Omental fat pad (tissue), 4 donors: ENCODE results near the gene PRKCZ. TPM values are rescaled to one million over a fixed set of nuclear protein-coding genes. Genes with fewer than 3 reads are reported as not detected.
A peak's percentile ranks its signal among the peaks of the same experiment; 100 is the strongest.

Source experiments
- ATAC-seq: fragments of 150-250 bp; one replicate; pipeline ENCODE4 v1.9.1; 2016; ENCODE audit warnings: mild to moderate bottlenecking, moderate library complexity; ENCODE audit not compliant: low FRiP score
- DNase-seq: peaks from one replicate; pipeline ENCODE4 v3.0.0-alpha.2; 2019; ENCODE audit warnings: low spot score
- CTCF ChIP-seq, 3 donors: fragments of 450-650 bp; IDR thresholded peaks; one replicate each; pipeline ENCODE4 v1.5.1; 2016 to 2017; ENCODE audit warnings: antibody characterized with exemption in 3 of 3, mild to moderate bottlenecking in 3 of 3, moderate library complexity in 2 of 3
- total RNA-seq, 4 donors: library from RNA; depleted of rRNA; stranded (reverse); fragments of >200 nt; gene quantifications; one replicate each; pipeline ENCODE4 v1.1.0, GENCODE V29; 2016

Gene PRKCZ
- total RNA-seq, 4 donors from 2014 or later = 2.5 to 8.1 (median 2.6) TPM

GRCh38 chr1:2205191-2205952 is 155.2 kb downstream of the PRKCZ start:
- peak; percentile 90 for DNase-seq
- ATAC-seq = peak; percentile 72
- TF ChIP-seq CTCF (IDR thresholded peaks at IDR 0.05) = no peak

GRCh38 chr1:2206813-2207487 is 156.7 kb downstream of the PRKCZ start:
- TF ChIP-seq CTCF (IDR thresholded peaks at IDR 0.05) = no peak
- no peak for DNase-seq

GRCh38 chr1:2208309-2209239 is 158.4 kb downstream of the PRKCZ start:
- TF ChIP-seq CTCF (IDR thresholded peaks at IDR 0.05) = no peak
- DNase-seq = no peak
- ATAC-seq = peak; percentile 8

More at GRCh38 chr1:2206813-2207487, 156.7 kb downstream of the PRKCZ start:
- no peak for ATAC-seq

- no peak for TF ChIP-seq CTCF (IDR thresholded peaks at IDR 0.05)
- no peak for DNase-seq
Observed at GRCh38 chr1:2209400-2210083, 159.3 kb downstream of the PRKCZ start.

GRCh38 chr1:2210084-2210653 is 160.0 kb downstream of the PRKCZ start:
- DNase-seq (no peak), ATAC-seq (no peak)
- TF ChIP-seq CTCF (IDR thresholded peaks at IDR 0.05) = no peak

More at GRCh38 chr1:2209400-2210083, 159.3 kb downstream of the PRKCZ start:
- no peak for ATAC-seq

- DNase-seq (no peak), ATAC-seq (no peak)
- TF ChIP-seq CTCF (IDR thresholded peaks at IDR 0.05) = no peak
Observed at GRCh38 chr1:2210786-2211185, 160.6 kb downstream of the PRKCZ start.
